Measurements from ENCODE around the gene MGAT4A.

DNA sequence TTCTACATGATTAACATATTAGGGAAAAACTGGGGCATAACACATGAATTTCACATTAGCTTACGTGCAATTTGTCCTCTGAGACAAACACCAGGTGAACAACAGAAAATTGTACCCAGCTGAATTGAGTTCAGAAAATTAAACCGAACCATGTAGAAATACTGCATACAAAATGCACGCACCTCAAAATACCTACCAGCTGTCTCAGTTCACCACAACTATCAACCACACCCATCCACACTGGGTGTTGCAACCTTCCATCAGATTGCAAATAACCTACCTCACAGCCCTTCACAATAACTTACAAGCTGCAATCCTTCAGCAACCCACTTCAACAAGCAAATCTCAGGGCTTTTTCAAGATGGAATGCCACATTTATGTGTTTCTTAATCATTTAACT is 66.6 kb downstream of the MGAT4A start:
- TF ChIP-seq POLR2A (IDR thresholded peaks at IDR 0.05), result no peak
- TF ChIP-seq POLR2AphosphoS5 (IDR thresholded peaks at IDR 0.05), result no peak
- no peak for TF ChIP-seq EP300 (IDR thresholded peaks at IDR 0.05)

Measured in sigmoid colon (tissue), 4 donors.